ENCODE measurements around the gene PRCP. TPM values are rescaled to one million over a fixed set of nuclear protein-coding genes. Genes with fewer than 3 reads are reported as not detected.

PRCP gene
- total RNA-seq, 1 experiment from 2014 or later = 56.7 TPM

DNA sequence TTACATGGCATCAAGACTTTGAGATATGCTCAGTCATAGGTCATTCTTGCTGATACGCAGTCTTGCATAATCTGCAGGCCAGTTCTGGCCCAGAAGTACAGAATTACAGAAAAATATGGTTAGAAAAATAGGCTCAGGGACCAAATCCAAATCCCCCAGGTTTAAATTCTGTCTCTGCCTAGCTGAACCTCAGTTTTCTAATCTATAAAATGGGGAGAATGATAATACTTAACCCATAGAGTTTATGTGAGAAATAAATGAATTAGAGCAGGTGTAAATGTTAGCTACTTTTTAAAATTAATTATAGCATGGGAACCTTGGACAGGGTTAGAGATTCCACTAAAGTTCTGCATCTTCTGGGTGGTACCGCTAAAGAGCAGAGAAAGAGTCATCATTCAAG is 114.2 kb downstream of the PRCP start:
- Histone ChIP-seq H3K9ac (ENCODE audit: extremely low read depth, insufficient read length, low read length) (no peak overlapping the region), H3K4me1 (ENCODE audit: insufficient read depth, low read length) (no peaks in the 10 kb centered on the region), H3K27ac (ENCODE audit: insufficient read length, low read depth, low read length) (no peak overlapping the region), H3T11ph (ENCODE audit: low read length) (no peak overlapping the region), H3K14ac (ENCODE audit: insufficient read depth, low read length) (no peak overlapping the region), H3K27me3 (ENCODE audit: insufficient read depth, low read length) (no peaks in the 10 kb centered on the region), H2BK15ac (ENCODE audit: low read depth, low read length) (no peak overlapping the region), H4K5ac (ENCODE audit: insufficient read length, low read depth, low read length) (no peak overlapping the region), H3K4ac (ENCODE audit: low read depth, low read length) (no peak overlapping the region), H3K18ac (ENCODE audit: insufficient read length, low read depth, low read length) (no peak overlapping the region), H3K79me2 (ENCODE audit: insufficient read depth, low read length) (no peaks in the 10 kb centered on the region), H2BK120ac (ENCODE audit: low read depth, low read length, poor library complexity, severe bottlenecking) (no peak overlapping the region), H2BK12ac (ENCODE audit: insufficient read length, low read depth, low read length) (no peak overlapping the region), H2AFZ (ENCODE audit: low read length) (no peak overlapping the region), H4K20me1 (ENCODE audit: control insufficient read depth, insufficient read depth, insufficient read length) (no peaks in the 10 kb centered on the region), H2AK5ac (ENCODE audit: insufficient read length, low read length) (no peak overlapping the region), H3K56ac (ENCODE audit: insufficient read length, low read depth, low read length) (no peak overlapping the region), H3K79me1 (ENCODE audit: insufficient read depth, low read depth, low read length, poor library complexity, severe bottlenecking) (no peaks in the 10 kb centered on the region), H3K23ac (ENCODE audit: insufficient read length, low read depth, low read length) (no peak overlapping the region), H2BK5ac (ENCODE audit: insufficient read length, low read length) (no peak overlapping the region), H3K9me3 (ENCODE audit: control insufficient read depth, low read depth, low read length) (no peaks in the 10 kb centered on the region), H2BK20ac (ENCODE audit: low read depth, low read length, poor library complexity, severe bottlenecking) (no peak overlapping the region), H4K8ac (replicated peaks; ENCODE audit: insufficient read length, low read depth, low read length) (no peak overlapping the region), H3K23me2 (ENCODE audit: insufficient read length, low read depth, low read length, poor library complexity, severe bottlenecking) (no peaks in the 10 kb centered on the region), H4K91ac (ENCODE audit: insufficient read length, low read depth, low read length) (no peak overlapping the region), H3K4me2 (ENCODE audit: insufficient read depth, insufficient read length, low read length) (no peak overlapping the region)
- Mint-ChIP-seq H3K27ac (no peak overlapping the region), H3K27me3 (ENCODE audit: low read depth) (no peaks in the 10 kb centered on the region), H3K9me3 (no peaks in the 10 kb centered on the region; a peak in 2 of 5 replicates), H3K36me3 (ENCODE audit: insufficient read depth in 1 of 3, low read depth in 3 of 3) (no peaks in the 10 kb centered on the region), H3K4me3 (no peak overlapping the region), H3K4me1 (peaks cover 0 to 13% of the 10 kb centered on the region in 2 experiments; a peak in 2 of 4 replicates)
- DNase-seq = no peak
- TF ChIP-seq, protein P1, sequence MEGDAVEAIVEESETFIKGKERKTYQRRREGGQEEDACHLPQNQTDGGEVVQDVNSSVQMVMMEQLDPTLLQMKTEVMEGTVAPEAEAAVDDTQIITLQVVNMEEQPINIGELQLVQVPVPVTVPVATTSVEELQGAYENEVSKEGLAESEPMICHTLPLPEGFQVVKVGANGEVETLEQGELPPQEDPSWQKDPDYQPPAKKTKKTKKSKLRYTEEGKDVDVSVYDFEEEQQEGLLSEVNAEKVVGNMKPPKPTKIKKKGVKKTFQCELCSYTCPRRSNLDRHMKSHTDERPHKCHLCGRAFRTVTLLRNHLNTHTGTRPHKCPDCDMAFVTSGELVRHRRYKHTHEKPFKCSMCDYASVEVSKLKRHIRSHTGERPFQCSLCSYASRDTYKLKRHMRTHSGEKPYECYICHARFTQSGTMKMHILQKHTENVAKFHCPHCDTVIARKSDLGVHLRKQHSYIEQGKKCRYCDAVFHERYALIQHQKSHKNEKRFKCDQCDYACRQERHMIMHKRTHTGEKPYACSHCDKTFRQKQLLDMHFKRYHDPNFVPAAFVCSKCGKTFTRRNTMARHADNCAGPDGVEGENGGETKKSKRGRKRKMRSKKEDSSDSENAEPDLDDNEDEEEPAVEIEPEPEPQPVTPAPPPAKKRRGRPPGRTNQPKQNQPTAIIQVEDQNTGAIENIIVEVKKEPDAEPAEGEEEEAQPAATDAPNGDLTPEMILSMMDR (conservative IDR thresholded peaks at IDR 0.05) = no peak
- no CpG with 5 or more reads among the region's 2 CpGs for WGBS (ENCODE audit: extremely low coverage, insufficient read length, low lambda C conversion rate)
